ENCODE data around the gene OR2T3.
"Not testable (repeated sequence)": the region's sequence is repeated elsewhere in the genome, so short reads cannot be mapped to it uniquely, and the experiment has no call there.

Gene OR2T3

GRCh38 chr1:248472111-248472510 is 1.0 kb upstream of the OR2T3 start:
- not testable (repeated sequence) for DNase-seq (ENCODE audit: low read depth)

GRCh38 chr1:248475660-248476059 is 2.5 kb downstream of the OR2T3 start:
- not testable (repeated sequence) for DNase-seq (ENCODE audit: low read depth)

GRCh38 chr1:248481686-248482579 is 8.8 kb downstream of the OR2T3 start:
- not testable (repeated sequence) for DNase-seq (ENCODE audit: low read depth)

GRCh38 chr1:248488289-248488688 is 15.1 kb downstream of the OR2T3 start, which contains the start of gene OR2T5:
Gene OR2T5 (plus strand): TSS chr1:248488589. CDS start chr1:248488589, 0 bp downstream.
- not testable (repeated sequence) for DNase-seq (ENCODE audit: low read depth)

GRCh38 chr1:248496661-248497060 is 23.5 kb downstream of the OR2T3 start:
- DNase-seq (ENCODE audit: low read depth) = not testable (repeated sequence)

GRCh38 chr1:248500305-248501035 is 27.3 kb downstream of the OR2T3 start:
- not testable (repeated sequence) for DNase-seq (ENCODE audit: low read depth)

GRCh38 chr1:248507773-248508172 is 34.6 kb downstream of the OR2T3 start, which contains the start of gene OR2G6:
Gene OR2G6 (plus strand): TSS chr1:248508073. CDS start chr1:248521647, 13,574 bp downstream.
- DNase-seq (ENCODE audit: low read depth) = not testable (repeated sequence)

GRCh38 chr1:248510217-248510616 is 37.1 kb downstream of the OR2T3 start:
- not testable (repeated sequence) for DNase-seq (ENCODE audit: low read depth)

GRCh38 chr1:248521856-248522255 is 48.7 kb downstream of the OR2T3 start:
- DNase-seq (ENCODE audit: low read depth) = no peak
